Brain pericyte (primary cell): ENCODE measurements around the gene MGLL.

Experiments
- DNase-seq: peaks from one replicate; pipeline ENCODE4 v3.0.0-alpha.2; 2012; ENCODE audit warnings: low read depth, low spot score

Gene MGLL

DNA sequence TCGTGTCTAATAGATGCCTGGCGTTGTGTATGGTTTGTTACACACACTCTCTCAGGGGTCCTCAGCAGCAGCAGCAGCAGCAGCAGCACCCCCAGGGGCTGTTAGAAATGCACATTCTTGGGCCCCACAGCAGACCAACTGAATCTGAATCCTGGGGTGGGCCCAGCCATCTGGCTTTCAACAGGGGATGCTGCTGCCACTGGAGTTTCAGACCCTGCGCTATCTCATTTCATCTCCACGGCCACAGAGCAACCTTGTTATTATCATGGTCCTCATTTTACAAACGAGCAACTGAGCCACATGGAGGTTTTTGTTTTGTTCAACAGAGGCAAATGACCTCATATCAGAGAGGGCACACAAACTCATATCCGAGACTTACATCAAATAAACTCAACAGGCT is 47.7 kb downstream of the MGLL start:
- DNase-seq: no peak

DNA sequence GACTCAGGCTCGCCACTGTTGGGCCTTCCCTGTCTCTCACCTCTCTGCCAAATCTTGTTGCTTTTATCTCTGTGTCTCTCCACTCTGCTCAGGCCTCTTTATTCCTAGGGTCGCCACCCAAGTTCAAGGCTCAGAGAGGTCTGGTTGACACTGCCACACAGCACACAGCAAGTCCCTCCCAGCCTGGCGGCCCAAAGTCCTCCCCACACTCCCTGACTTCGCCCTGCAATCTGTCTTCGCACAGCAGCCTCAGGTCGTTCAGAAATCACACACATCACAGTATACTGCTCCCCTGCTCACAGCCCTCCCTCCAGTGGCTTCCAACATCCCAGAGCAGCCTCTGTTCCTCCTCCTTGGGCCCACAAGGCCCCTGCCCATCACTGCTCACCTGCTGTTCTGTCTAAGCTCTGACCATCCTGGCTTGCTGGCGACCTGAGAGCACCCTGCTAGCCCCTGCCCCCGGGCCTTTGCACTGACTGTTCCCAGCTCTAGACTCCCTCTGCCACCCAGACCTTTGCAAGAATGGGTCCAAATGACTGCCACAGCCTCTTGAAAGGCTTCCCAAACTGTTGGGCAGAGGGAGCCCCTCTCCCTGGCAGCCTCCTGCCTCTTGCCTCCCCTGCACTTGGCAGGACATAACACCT is 48.4 kb downstream of the MGLL start:
- no peak for DNase-seq

DNA sequence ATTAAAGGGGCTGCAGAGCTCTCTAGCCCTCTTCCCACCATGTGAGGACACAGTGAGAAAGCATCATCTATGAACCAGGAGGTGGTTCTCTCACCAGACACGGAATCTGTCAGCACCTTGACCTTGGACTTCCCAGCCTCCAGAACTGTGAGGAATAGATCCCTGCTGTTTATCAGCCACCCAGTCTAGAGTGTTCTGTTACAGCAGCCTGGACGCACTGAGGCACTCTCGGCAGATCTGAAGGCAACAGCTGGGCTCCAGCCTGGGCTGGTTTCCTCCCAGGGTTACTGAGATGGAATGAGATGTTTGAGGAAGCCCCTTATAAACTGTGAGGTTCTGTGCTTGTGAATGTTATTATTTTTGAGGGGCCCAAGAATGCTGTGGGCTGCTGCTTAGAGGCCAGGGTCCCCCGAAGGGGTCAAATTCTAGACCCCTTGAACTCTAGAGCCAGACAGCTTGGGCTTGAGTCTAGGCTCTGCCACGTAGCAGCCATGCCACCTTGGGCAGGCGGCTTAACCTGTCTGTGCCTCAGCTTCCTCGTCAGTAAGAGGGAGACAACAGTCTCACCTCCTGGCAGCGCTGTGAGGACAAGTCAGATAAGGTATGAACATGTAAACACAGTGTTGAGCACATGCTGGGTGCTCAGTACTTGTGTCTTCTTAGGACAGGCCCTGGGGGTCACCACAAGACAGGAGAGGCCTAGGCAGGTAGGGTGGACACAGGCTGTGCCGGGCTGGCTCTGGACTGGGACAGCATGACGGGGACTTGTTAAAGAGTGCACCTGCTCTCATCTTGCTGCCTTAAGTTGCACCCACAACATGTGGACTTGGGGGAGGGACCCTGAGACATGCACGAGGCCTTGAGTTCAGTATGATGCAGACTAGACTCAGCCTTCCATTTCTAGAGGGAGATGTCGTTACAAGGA is 49.2 kb downstream of the MGLL start:
- DNase-seq: no peak

DNA sequence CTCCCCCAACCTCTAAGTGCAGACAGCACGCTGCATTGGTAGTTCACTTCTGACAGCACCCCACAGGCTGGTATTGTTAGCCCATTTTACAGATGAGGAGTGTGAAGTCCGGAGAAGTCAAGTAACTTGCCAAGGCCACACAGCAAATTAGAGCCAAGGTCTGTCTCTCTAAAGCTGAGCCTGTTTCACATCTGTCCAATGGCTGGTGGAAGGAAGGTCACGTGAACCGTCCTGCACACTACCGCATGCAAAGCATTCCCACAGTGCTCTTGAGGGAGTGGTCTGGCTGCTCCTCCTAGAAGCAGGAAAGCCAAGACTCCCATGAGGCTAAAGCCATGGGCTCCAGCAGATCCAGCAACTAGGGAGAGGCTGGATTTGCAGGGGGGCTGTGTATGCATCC is 50.0 kb downstream of the MGLL start:
- no peak for DNase-seq

DNA sequence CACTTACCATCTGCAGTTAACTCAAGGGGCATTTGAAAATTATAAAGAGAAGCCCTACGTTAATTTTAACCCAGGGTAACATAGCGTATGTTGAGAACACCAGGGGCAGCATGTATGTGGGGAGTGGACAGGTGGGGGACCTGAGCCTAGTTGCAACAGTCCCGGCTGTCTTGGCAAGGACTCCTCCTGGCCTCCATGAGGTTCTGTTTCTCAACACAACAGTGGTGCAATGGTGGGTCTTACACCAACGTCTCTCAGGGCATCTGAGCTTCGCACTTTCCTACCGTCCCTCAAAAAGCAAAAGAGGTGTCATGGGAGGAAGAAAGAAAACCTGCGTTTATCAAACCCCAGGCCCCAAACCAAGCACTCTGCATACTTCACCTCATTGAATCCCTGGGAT is 50.6 kb downstream of the MGLL start:
- DNase-seq: no peak

DNA sequence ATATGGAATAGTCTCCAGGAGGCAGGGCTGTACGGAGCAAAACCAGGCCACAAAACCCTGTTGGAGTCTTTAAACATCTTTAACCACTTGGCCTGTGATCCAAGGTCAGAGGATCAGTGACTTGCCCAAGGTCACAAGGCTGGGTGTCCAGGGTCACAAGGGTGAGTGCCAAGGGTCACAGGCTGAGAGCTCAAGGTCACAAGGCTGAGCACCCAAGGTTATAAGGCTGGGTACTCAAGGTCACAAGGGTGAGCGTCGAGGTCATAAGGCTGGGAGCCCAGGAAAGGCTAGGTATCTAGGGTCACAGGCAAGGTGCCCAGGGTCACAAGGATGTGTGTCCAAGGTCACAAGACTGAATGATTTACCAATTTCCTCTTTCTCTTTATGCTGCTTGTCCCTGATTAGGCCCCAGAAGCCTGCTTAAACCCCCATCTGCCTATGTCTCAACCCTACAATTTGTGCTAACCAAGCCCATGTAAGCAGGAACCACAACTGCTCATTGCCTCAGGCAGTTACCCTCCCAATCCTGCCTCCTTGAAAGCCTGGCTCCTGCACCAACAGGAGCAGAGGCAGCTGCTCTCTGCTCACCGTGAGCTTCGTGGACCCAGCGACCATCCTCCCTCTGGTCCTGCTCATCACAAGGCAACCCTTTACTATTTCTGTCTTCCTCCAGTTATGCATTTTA is 51.5 kb downstream of the MGLL start:
- no peak for DNase-seq

DNA sequence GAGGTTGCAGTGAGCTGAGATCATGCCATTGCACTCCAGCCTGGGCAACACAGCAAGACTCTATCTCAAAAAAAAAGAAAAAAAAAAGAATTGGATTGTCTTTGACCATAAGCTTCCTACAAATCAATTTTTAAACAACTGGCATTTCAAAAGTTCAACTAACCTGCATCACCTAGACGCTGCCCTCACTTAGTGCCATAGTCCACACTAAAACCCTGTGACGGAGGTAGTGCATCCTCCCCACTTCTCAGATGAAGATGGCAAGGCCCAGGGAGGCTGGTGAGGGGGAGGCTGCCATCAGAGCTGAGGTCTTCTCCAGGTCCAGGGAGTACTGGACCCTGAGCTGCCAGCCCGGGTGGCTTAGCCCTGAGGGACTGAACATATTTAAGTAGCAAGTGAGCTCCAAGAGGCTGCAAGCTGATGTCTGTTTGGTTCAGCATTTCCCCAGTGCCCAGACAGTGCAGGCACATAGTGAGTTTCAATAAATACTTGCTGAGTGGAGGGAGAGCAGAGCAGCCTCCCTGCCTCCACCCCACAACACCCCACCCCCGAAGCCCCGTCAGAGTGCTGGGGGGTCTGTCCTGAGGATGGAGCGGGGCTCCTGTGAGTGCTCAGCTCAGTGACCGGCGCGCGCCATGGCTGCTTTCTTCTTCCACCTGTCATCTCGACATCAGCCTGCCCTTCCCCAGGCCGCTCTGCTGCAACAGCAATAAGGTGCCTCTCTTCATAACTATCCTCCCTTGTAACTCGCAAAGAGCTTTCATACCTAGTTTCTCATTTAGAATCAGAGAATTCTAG is 52.8 kb downstream of the MGLL start:
- DNase-seq: no peak

DNA sequence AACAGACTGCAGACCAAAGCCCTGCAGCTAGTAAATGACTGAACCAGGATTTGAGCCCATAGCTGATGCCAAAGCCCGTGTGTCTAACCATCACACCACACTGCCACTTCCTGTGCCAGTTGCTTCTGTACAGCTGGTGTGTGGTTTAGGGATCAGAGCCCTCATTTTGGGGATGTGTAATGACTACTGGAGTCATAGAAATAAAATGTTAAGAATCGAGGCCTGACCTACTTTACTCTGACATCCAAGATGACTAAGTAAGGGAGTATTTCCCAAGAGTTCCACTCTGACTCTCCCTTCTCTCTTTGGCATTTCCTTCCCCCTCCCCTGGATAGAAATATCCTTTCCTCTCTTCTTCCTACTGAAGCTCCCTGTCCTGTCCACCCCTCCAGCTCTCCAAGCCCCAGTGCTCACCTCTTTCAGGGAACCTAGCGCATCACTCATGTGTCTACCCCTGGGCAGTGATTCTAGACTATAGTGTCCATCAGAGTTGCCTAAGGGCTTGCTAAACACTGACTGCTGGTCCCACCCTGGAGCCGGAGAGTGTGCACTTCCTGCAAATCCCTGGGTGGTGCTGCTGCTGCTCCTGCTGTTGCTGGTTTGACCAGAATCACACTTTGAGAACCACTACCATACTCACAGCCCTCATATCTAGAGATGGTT is 53.8 kb downstream of the MGLL start:
- DNase-seq: no peak

DNA sequence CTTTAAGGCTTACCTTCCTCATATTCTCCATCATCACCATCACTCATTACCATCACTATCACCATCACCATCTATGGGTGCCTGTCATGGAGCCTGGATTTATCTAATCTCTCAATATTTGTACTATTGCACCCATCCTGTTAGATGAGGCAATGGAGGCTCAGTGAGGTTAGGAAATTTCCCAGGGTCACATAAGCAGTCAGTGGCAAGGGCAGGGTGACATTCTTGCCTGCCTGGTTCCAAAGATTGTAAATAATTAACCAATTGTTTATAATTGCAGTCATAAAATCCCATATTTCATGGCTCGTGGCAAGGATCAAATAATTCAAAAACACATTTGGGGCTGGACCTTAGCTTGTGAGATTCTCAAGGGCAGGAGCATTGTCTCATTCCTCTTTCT is 55.2 kb downstream of the MGLL start:
- no peak for DNase-seq

DNA sequence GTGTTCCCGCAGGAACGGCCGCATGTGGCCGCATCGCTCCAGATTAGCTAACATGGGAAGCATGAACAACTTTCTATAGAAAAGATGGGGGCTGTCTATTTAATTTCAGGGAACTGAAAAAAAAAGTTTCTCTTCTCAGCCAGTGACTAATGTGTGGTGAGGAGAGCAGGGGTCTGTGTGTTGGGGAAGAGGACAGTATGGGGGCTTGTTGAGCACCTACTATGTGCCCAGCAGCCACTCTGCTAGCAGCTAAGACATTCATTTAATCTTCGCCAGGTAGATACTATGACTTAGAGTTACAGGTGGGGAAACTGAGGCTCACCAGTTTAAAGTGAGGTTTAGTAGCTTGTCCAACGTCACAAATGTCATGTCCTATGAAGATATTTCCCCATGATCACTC is 56.6 kb downstream of the MGLL start:
- no peak for DNase-seq

DNA sequence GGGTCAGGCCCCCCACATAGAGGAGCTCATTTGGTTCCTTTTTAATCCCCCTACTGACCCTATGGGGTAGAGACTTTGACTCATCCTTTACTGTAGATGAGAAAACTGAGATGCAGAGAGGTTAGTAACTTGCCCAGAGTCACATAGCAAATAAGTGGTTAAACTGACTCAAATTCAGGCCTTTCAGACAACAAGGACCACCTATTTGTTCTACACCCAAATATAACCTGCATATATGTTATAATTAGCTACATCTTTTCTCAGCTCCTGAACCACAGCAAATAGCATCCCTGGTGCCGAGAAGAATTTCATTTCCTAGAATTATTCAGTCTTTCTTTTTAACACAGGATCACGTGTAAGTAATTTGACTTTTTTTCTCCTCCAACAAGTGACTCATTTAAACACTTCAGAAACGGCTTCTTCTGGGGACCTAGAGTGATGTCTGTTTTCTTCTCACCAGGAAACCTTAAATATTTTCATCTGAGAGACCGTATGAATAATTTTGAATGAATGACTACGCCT is 57.4 kb downstream of the MGLL start:
- no peak for DNase-seq

DNA sequence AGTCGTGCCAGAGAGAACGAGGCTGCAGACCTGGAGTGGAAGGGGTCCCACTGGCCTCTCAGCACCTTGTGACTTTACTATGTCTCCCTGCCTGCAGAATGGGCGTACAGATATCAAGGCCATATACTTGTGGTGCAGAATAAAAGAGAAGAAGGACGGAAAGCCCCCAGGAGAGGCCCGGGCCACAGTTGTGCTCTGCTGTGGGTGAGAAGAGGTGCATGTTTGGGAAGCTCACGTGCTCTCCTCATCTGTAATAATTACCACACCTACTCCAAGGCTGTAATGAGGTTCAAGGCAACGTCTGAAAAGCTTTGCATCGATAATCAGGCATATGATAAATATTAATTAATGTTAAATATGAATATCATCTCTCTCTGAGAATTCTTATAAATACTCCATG is 58.0 kb downstream of the MGLL start:
- no peak for DNase-seq

DNA sequence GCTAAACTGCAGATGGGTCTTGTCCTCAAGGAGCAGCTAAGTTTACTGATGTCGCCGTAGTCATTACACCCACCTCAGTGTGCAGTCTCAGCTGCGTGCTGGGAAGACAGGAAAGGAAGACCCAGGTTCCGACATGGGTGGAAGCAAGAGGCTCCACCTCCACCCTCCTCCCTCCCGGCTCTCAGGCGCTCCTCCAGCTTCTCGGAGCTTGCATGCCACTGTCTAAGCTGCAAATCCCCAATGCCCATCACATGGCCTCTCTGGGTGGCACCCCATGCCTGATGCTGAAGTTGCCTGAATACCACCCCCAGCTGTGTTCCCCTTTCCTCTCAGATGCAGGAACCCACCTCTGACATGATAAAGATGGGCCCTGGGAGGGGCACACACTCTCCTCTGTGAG is 58.5 kb downstream of the MGLL start:
- no peak for DNase-seq

DNA sequence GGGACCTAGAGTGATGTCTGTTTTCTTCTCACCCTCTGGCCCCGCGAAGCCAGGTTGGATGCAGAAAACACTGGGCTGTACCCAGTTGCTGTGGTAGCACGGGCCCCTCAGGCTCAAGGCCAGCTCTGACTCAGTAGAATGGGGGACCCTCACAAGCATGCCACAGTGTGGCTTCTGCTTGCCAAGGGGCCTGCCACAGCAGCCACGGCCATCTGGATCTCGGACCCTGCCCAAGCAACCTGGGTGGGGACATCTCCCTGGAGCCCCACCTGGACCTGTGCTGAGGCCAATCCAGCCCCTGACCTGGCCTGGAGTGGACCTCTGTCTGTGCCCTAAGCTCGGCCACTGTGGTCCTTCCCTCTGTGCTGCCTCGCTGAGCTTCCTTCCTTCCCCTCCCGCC is 59.0 kb downstream of the MGLL start:
- DNase-seq: no peak

DNA sequence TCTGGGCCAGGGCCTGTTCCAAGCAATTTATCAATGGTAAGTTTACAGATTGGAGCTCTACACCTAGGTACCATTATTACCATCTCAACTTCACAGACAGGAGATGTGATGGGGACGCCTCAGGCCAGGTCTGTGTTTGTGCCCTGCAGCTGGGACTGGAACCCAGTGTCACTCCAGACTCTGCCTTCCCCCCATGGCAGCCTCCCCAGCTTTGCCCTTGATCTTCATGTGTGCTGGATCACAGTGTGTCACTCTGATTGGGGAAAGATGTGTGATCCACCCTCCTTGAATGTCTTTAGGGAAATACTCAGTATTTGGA is 59.6 kb downstream of the MGLL start:
- DNase-seq: no peak

DNA sequence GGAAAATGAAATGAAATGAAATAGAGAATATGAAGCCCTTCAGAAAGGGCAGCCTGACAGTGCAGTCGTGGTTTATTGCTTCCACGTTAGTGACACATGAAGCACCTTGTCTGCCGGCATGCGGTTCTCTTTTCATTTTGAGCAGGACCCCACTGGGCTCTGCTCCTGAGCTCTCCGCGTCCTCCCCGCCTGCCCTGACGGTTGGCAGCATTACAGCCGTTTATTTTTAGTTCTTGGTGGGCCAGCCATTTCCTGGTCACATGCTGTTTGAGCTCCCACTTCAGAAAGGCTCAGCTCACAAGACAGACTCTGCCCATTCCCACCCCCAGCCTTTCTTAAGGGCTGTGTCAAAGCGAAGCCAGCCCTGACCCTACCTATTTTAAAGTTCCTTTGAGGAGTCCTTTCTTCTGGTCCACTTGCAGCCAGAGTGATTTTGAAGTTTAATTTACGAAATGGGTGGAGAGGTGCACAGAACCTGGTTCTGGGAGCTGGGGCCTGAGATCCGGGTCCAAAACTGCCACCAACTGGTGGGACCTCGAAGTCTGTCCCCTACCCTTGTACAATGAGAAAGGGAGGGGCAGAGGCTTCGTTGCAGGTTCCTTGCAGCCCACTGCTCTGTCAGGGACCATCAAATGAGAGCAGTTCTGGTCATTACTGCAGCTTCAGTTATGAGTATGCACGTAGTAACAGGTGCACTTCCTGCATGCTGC is 60.1 kb downstream of the MGLL start:
- no peak for DNase-seq

DNA sequence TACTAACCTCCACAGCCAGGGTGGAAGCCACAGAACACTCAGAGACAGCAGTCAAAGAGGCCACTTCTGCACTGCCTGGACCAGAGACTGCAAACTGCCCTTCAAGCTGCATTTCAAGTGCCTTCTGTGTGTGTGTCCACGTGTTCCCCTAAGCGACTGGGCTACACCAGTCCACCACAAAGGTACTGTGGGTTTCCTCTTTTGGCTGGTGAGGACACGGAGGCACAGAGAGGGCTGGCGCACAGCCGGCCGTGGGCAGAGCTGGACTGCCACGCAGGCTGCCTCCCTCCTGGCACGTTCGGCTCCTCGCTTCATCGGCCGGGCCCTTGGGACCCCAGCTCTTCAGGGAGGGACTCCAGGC is 60.9 kb downstream of the MGLL start:
- no peak for DNase-seq

DNA sequence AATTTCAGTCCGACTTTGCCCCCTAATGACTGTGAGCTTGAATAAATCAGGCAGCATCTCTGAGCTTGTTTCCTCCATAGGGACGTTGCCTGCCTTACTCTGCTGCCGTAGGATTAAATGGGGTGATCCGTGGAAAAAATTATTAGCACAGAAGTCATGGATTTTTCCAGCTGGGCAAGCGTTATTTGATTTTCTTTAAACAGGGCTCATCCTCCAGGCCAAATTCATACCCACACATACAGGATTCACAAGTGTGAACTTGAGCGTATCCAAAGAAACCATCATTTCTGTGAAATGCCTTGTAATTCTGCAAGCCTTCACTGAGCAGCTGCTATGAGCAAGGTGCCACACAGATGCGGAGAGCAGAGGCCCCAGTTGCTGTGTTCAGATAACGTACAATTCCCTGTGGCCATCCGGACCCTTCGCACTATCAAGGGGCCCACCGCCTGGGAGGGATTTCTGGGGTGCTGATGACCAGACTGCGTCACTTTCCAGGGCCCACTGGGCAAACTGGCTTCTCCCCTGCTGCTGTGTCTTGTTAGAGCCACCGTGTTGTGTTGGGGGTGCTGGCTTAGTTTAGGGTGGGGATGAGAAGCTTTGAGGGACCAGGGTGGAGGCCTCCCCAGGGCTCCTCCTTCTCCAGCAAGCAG is 61.4 kb downstream of the MGLL start:
- DNase-seq: no peak

DNA sequence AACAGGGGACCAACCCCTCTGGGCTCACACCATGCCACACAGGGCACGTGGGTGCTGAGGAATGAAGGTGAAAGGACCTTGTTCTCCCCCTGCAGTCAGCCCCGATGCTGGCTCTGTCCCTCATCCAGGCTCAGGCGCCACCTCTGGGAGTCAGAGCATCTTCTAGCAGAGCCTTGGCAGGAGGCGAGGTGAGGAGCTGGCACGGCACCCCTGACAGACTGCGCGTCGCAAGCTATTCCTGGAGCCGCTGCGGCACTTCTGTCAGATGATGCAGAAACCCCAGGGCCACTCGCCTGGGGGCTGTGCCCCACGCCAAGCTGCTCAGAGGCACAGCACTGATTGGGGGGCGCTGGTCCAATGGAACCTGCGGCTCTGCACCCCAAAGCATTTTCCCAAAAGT is 62.0 kb downstream of the MGLL start:
- no peak for DNase-seq

DNA sequence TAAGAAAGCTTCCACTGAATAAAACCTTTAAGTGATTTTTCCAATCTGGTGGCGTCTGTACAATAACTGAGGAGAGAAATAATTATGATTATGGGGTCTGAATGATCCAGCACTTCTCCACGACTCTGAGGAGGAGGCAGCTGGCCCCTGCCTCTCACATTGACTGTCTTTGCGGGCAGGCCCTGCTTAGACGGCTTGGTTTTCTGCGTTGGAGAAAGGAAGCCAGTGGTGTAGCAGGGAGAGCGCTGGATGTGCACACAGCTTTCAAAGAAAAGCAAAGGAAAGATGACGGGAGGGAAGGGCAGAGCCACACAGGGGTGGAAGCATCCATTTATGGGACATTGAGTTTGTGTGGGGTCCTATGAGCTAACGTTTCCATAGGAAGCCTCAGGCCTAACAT is 62.5 kb downstream of the MGLL start:
- DNase-seq: no peak
